Liver (tissue), 9 donors: ENCODE measurements around the gene TRIM22. TPM values are rescaled to one million over a fixed set of nuclear protein-coding genes. Genes with fewer than 3 reads are reported as not detected.
A peak's percentile ranks its signal among the peaks of the same experiment; 100 is the strongest.

Source experiments
- DNase-seq: peaks from one replicate; pipeline ENCODE4 v3.0.0-alpha.2; 2017; ENCODE audit warnings: low spot score
- H3K27ac ChIP-seq, 2 donors: one replicate each; pipeline ENCODE4 v1.7.0; 2013; ENCODE audit warnings: inconsistent platforms in 2 of 2, low read length in 2 of 2, control low read depth in 1 of 2, low read depth in 1 of 2, mild to moderate bottlenecking in 1 of 2
- H3K27me3 ChIP-seq, 4 donors: one replicate each; pipeline versions ENCODE4 v1.6.1 to v1.7.0; 2013; ENCODE audit warnings: low read length in 3 of 4, inconsistent platforms in 1 of 4, mild to moderate bottlenecking in 1 of 4, moderate library complexity in 1 of 4; ENCODE audit not compliant: control insufficient read depth in 4 of 4, insufficient read depth in 4 of 4
- H3K36me3 ChIP-seq, 4 donors: one replicate each; pipeline versions ENCODE4 v1.6.1 to v1.7.0; 2013; ENCODE audit warnings: low read length in 3 of 4, mild to moderate bottlenecking in 3 of 4, low read depth in 1 of 4, moderate library complexity in 1 of 4; ENCODE audit not compliant: control insufficient read depth in 4 of 4, insufficient read depth in 3 of 4
- H3K4me1 ChIP-seq, 4 donors: one replicate each; pipeline versions ENCODE4 v1.6.1 to v1.7.0; 2013; ENCODE audit warnings: low read length in 3 of 4, mild to moderate bottlenecking in 3 of 4, moderate library complexity in 1 of 4; ENCODE audit not compliant: control insufficient read depth in 4 of 4, insufficient read depth in 4 of 4
- H3K4me3 ChIP-seq, 3 donors: one replicate each; pipeline versions ENCODE4 v1.6.1 to v1.7.0; 2013; ENCODE audit warnings: low read length in 3 of 3, control low read depth in 1 of 3, low read depth in 1 of 3, mild to moderate bottlenecking in 1 of 3
- H3K9ac ChIP-seq, 2 donors: one replicate each; pipeline ENCODE4 v1.7.0; 2013; ENCODE audit warnings: low read length in 2 of 2, mild to moderate bottlenecking in 2 of 2, moderate library complexity in 2 of 2, control low read depth in 1 of 2, low read depth in 1 of 2
- H3K9me3 ChIP-seq, 4 donors: one replicate each; pipeline versions ENCODE4 v1.6.1 to v1.7.0; 2013; ENCODE audit warnings: low read length in 3 of 4; ENCODE audit not compliant: control insufficient read depth in 4 of 4
- ATF3 ChIP-seq: IDR thresholded peaks from 2 replicates; pipeline ENCODE4 v1.6.1; 2016; ENCODE audit warnings: antibody characterized with exemption
- CTCF ChIP-seq: fragments of 150-350 bp; IDR thresholded peaks from 2 replicates; pipeline ENCODE4 v1.5.1; 2017; ENCODE audit warnings: improper control_type of control experiment, low read depth, low read length; ENCODE audit not compliant: missing input control
- EGR1 ChIP-seq, 2 donors: IDR thresholded peaks; 2 replicates each; pipeline ENCODE4 v1.6.1; 2016 to 2018; ENCODE audit warnings: antibody characterized with exemption in 2 of 2, low read depth in 2 of 2
- FOXA1 ChIP-seq: IDR thresholded peaks from 2 replicates; pipeline ENCODE4 v1.6.1; 2016; ENCODE audit warnings: antibody characterized with exemption
- FOXA2 ChIP-seq: IDR thresholded peaks from 2 replicates; pipeline ENCODE4 v1.6.1; 2016; ENCODE audit warnings: antibody characterized with exemption
- GABPA ChIP-seq, 2 donors: IDR thresholded peaks in 1 of 2; conservative IDR thresholded peaks in 1 of 2; 2 replicates each; pipeline ENCODE4 v1.6.1; 2016; ENCODE audit warnings: antibody characterized with exemption in 2 of 2, mild to moderate bottlenecking in 1 of 2, moderate library complexity in 1 of 2
- HNF4A ChIP-seq, 2 donors: conservative IDR thresholded peaks; 2 replicates each; pipeline ENCODE4 v1.6.1; 2016; ENCODE audit warnings: antibody characterized with exemption in 2 of 2, mild to moderate bottlenecking in 2 of 2
- HNF4G ChIP-seq: IDR thresholded peaks from 2 replicates; pipeline ENCODE4 v1.6.1; 2016; ENCODE audit warnings: antibody characterized with exemption
- NR2F2 ChIP-seq: IDR thresholded peaks from 2 replicates; pipeline ENCODE4 v1.6.1; 2016; ENCODE audit warnings: antibody characterized with exemption
- RAD21 ChIP-seq, 2 donors: IDR thresholded peaks; 2 replicates each; pipeline ENCODE4 v1.6.1; 2016; ENCODE audit warnings: antibody characterized with exemption in 2 of 2, mild to moderate bottlenecking in 2 of 2
- RXRA ChIP-seq, 2 donors: IDR thresholded peaks; 2 replicates each; pipeline ENCODE4 v1.6.1; 2017 to 2018; ENCODE audit warnings: antibody characterized with exemption in 2 of 2, mild to moderate bottlenecking in 1 of 2
- TAF1 ChIP-seq: conservative IDR thresholded peaks from 2 replicates; pipeline ENCODE4 v1.6.1; 2016; ENCODE audit warnings: antibody characterized with exemption, mild to moderate bottlenecking
- YY1 ChIP-seq: IDR thresholded peaks from 2 replicates; pipeline ENCODE4 v1.6.1; 2016; ENCODE audit warnings: antibody characterized with exemption, mild to moderate bottlenecking
- WGBS: extraction: QIAGEN DNeasy Blood & Tissue Kit; methylation state at CpG from one replicate; pipeline ENCODE4 v1.1.7; 2013; 5-methylcytosine and 5-hydroxymethylcytosine counted together
- polyA plus RNA-seq, 2 donors: library from polyadenylated mRNA; stranded (reverse) in 1 of 2; unstranded in 1 of 2; fragments of 200-250 nt in 1 of 2; fragments of >200 nt in 1 of 2; fragmentation: Nextera tagmentation in 1 of 2; extraction: Ambion mirVana in 1 of 2; gene quantifications; one replicate each; pipeline versions ENCODE4 v1.2.1 to v1.2.3, GENCODE V29; 2013 to 2015
- total RNA-seq, 2 donors: library from RNA; depleted of rRNA; stranded (reverse); fragments of >200 nt; gene quantifications; one replicate each; pipeline ENCODE4 v1.2.3, GENCODE V29; 2014
- donor health status: healthy.
- donor health status: healthy.
- donor health status: healthy.
- donor health status: healthy.
- donor health status: healthy.

The TRIM22 gene
- total and polyA plus RNA-seq, 4 donors: 3.6 to 21.6 (median 9.6) TPM

- TF ChIP-seq TAF1: no peak
- TF ChIP-seq RAD21 (IDR thresholded peaks at IDR 0.05): no peak
- TF ChIP-seq HNF4G: no peak
- no peak for TF ChIP-seq GABPA (IDR thresholded peaks at IDR 0.05 in 1 of 2, conservative IDR thresholded peaks at IDR 0.05 in 1 of 2)
- TF ChIP-seq CTCF: no peak
- no peak for TF ChIP-seq YY1
- no peak overlapping the region for H3K4me3 ChIP-seq
- no peaks in the 10 kb centered on the region for H3K27me3 ChIP-seq
- WGBS: 93% methylated on average over 1 of the region's 1 CpG
- H3K27ac ChIP-seq: no peak overlapping the region
- H3K36me3 ChIP-seq: peaks cover 0 to 9% (median 3%) of the 10 kb centered on the region in 4 donors
- H3K9me3 ChIP-seq: no peaks in the 10 kb centered on the region
- no peaks in the 10 kb centered on the region for H3K4me1 ChIP-seq
- DNase-seq: no peak
- no peak overlapping the region for H3K9ac ChIP-seq
These were observed 6.0 kb downstream of the TRIM22 start for GRCh38 chr11:5695580-5695979.

GRCh38 chr11:5696210-5696609 is 6.6 kb downstream of the TRIM22 start:
- WGBS: 62% methylated on average over 2 of the region's 2 CpGs
- Histone ChIP-seq H3K4me3 (no peak overlapping the region), H3K4me1 (no peaks in the 10 kb centered on the region), H3K36me3 (peaks cover 0 to 9% (median 3%) of the 10 kb centered on the region in 4 donors), H3K27ac (no peak overlapping the region), H3K9ac (no peak overlapping the region), H3K27me3 (no peaks in the 10 kb centered on the region), H3K9me3 (no peaks in the 10 kb centered on the region)
- no peak for DNase-seq
- no peak for TF ChIP-seq EGR1 (IDR thresholded peaks at IDR 0.05; ENCODE audit: low read depth in 2 of 2)
- TF ChIP-seq FOXA2: no peak
- TF ChIP-seq NR2F2: peak; percentile 30
- TF ChIP-seq RXRA (IDR thresholded peaks at IDR 0.05): no peak

GRCh38 chr11:5698281-5698680 is 8.7 kb downstream of the TRIM22 start:
- H3K27me3 ChIP-seq: no peaks in the 10 kb centered on the region
- no peak overlapping the region for H3K9ac ChIP-seq
- no peak for DNase-seq
- 98% methylated on average over 7 of the region's 7 CpGs for WGBS
- H3K4me1 ChIP-seq: no peaks in the 10 kb centered on the region
- H3K36me3 ChIP-seq: peaks cover 0 to 9% (median 4%) of the 10 kb centered on the region in 4 donors
- no peaks in the 10 kb centered on the region for H3K9me3 ChIP-seq
- no peak overlapping the region for H3K4me3 ChIP-seq
- H3K27ac ChIP-seq: no peak overlapping the region
- TF ChIP-seq RAD21 (IDR thresholded peaks at IDR 0.05) (no peak), ATF3 (no peak), FOXA1 (no peak), GABPA (IDR thresholded peaks at IDR 0.05 in 1 of 2, conservative IDR thresholded peaks at IDR 0.05 in 1 of 2) (no peak), CTCF (no peak), HNF4A (conservative IDR thresholded peaks at IDR 0.05) (no peak), TAF1 (no peak)
